Measurements from ENCODE around the gene TOX4.

TOX4 gene

GRCh38 chr14:21503376-21503775, 26.4 kb downstream of the TOX4 start:
- H3K36me3 ChIP-seq (ENCODE audit: control insufficient read depth, insufficient read depth, low read length): peaks cover 25% of the 10 kb centered on the region
- H3K27me3 ChIP-seq (ENCODE audit: control insufficient read depth, insufficient read depth, low read length): no peaks in the 10 kb centered on the region
- H3K9me3 ChIP-seq (ENCODE audit: control insufficient read depth, insufficient read depth, low read length): no peaks in the 10 kb centered on the region
- no peaks in the 10 kb centered on the region for H3K4me1 ChIP-seq (ENCODE audit: control insufficient read depth, insufficient read depth, low read length)
- no peak overlapping the region for H3K27ac ChIP-seq (ENCODE audit: low read length)
- no peak for DNase-seq (ENCODE audit: low read depth, low spot score)
- no peak overlapping the region for H3K4me3 ChIP-seq (ENCODE audit: low read length)
- WGBS (ENCODE audit: insufficient coverage, insufficient read length): no CpG with 5 or more reads among the region's 4 CpGs

GRCh38 chr14:21505012-21505553, 28.1 kb downstream of the TOX4 start:
- no peak for DNase-seq (ENCODE audit: low read depth, low spot score)
- no peaks in the 10 kb centered on the region for H3K4me1 ChIP-seq (ENCODE audit: control insufficient read depth, insufficient read depth, low read length)
- no peaks in the 10 kb centered on the region for H3K27me3 ChIP-seq (ENCODE audit: control insufficient read depth, insufficient read depth, low read length)
- H3K27ac ChIP-seq (ENCODE audit: low read length): no peak overlapping the region
- H3K9me3 ChIP-seq (ENCODE audit: control insufficient read depth, insufficient read depth, low read length): no peaks in the 10 kb centered on the region
- H3K36me3 ChIP-seq (ENCODE audit: control insufficient read depth, insufficient read depth, low read length): peaks cover 21% of the 10 kb centered on the region
- no peak overlapping the region for H3K4me3 ChIP-seq (ENCODE audit: low read length)

GRCh38 chr14:21506557-21506956, 29.6 kb downstream of the TOX4 start:
- Histone ChIP-seq H3K27me3 (ENCODE audit: control insufficient read depth, insufficient read depth, low read length) (no peaks in the 10 kb centered on the region), H3K36me3 (ENCODE audit: control insufficient read depth, insufficient read depth, low read length) (peaks cover 19% of the 10 kb centered on the region), H3K4me1 (ENCODE audit: control insufficient read depth, insufficient read depth, low read length) (no peaks in the 10 kb centered on the region), H3K4me3 (ENCODE audit: low read length) (no peak overlapping the region), H3K27ac (ENCODE audit: low read length) (no peak overlapping the region), H3K9me3 (ENCODE audit: control insufficient read depth, insufficient read depth, low read length) (no peaks in the 10 kb centered on the region)
- DNase-seq (ENCODE audit: low read depth, low spot score): no peak
- whole genome bisulfite sequencing (ENCODE audit: insufficient coverage, insufficient read length): no CpG with 5 or more reads among the region's 2 CpGs

GRCh38 chr14:21509432-21510143, 32.6 kb downstream of the TOX4 start:
- no CpG with 5 or more reads among the region's 6 CpGs for WGBS (ENCODE audit: insufficient coverage, insufficient read length)
- H3K9me3 ChIP-seq (ENCODE audit: control insufficient read depth, insufficient read depth, low read length): no peaks in the 10 kb centered on the region
- H3K27ac ChIP-seq (ENCODE audit: low read length): no peak overlapping the region
- peaks cover 6% of the 10 kb centered on the region for H3K36me3 ChIP-seq (ENCODE audit: control insufficient read depth, insufficient read depth, low read length)
- no peaks in the 10 kb centered on the region; the same call in 1 of the 2 replicates for H3K27me3 ChIP-seq (ENCODE audit: control insufficient read depth, insufficient read depth, low read length)
- DNase-seq (ENCODE audit: low read depth, low spot score): no peak
- peak overlapping the region; percentile 80; the same call in 1 of the 2 replicates for H3K4me3 ChIP-seq (ENCODE audit: low read length)
- no peaks in the 10 kb centered on the region for H3K4me1 ChIP-seq (ENCODE audit: control insufficient read depth, insufficient read depth, low read length)

GRCh38 chr14:21510735-21511657, 34.0 kb downstream of the TOX4 start, which contains the start of gene METTL3:
Gene METTL3 (minus strand): TSS chr14:21511340. CDS start chr14:21511223, 117 bp downstream.
- Histone ChIP-seq H3K27ac (ENCODE audit: low read length) (no peak within 1 kb of the TSS), H3K36me3 (ENCODE audit: control insufficient read depth, insufficient read depth, low read length) (peaks cover 6% of the 10 kb centered on the region), H3K4me1 (ENCODE audit: control insufficient read depth, insufficient read depth, low read length) (no peaks in the 10 kb centered on the region), H3K4me3 (ENCODE audit: low read length) (peak within 1 kb of the TSS; percentile 80), H3K27me3 (ENCODE audit: control insufficient read depth, insufficient read depth, low read length) (no peaks in the 10 kb centered on the region; the same call in 1 of the 2 replicates), H3K9me3 (ENCODE audit: control insufficient read depth, insufficient read depth, low read length) (no peaks in the 10 kb centered on the region)
- DNase-seq (ENCODE audit: low read depth, low spot score): peak; percentile 99
- no CpG with 5 or more reads among the region's 53 CpGs for WGBS (ENCODE audit: insufficient coverage, insufficient read length)

- WGBS (ENCODE audit: insufficient coverage, insufficient read length): no CpG with 5 or more reads among the region's 1 CpG
- H3K4me3 ChIP-seq (ENCODE audit: low read length): no peak overlapping the region
- H3K9me3 ChIP-seq (ENCODE audit: control insufficient read depth, insufficient read depth, low read length): no peaks in the 10 kb centered on the region
- DNase-seq (ENCODE audit: low read depth, low spot score): no peak
- no peaks in the 10 kb centered on the region; the same call in 1 of the 2 replicates for H3K27me3 ChIP-seq (ENCODE audit: control insufficient read depth, insufficient read depth, low read length)
- H3K4me1 ChIP-seq (ENCODE audit: control insufficient read depth, insufficient read depth, low read length): no peaks in the 10 kb centered on the region
- H3K27ac ChIP-seq (ENCODE audit: low read length): no peak overlapping the region
- H3K36me3 ChIP-seq (ENCODE audit: control insufficient read depth, insufficient read depth, low read length): no peaks in the 10 kb centered on the region
Observed at GRCh38 chr14:21514341-21514740, 37.3 kb downstream of the TOX4 start.

GRCh38 chr14:21518725-21519124, 41.7 kb downstream of the TOX4 start:
- Histone ChIP-seq H3K4me1 (ENCODE audit: control insufficient read depth, insufficient read depth, low read length) (peaks cover 7% of the 10 kb centered on the region), H3K27ac (ENCODE audit: low read length) (no peak overlapping the region), H3K27me3 (ENCODE audit: control insufficient read depth, insufficient read depth, low read length) (no peaks in the 10 kb centered on the region), H3K4me3 (ENCODE audit: low read length) (no peak overlapping the region), H3K36me3 (ENCODE audit: control insufficient read depth, insufficient read depth, low read length) (peaks cover 18% of the 10 kb centered on the region), H3K9me3 (ENCODE audit: control insufficient read depth, insufficient read depth, low read length) (no peaks in the 10 kb centered on the region)
- no CpG with 5 or more reads among the region's 2 CpGs for WGBS (ENCODE audit: insufficient coverage, insufficient read length)
- DNase-seq (ENCODE audit: low read depth, low spot score): no peak

GRCh38 chr14:21520767-21521166, 43.8 kb downstream of the TOX4 start:
- no peak for DNase-seq (ENCODE audit: low read depth, low spot score)
- Histone ChIP-seq H3K27ac (ENCODE audit: low read length) (no peak overlapping the region), H3K4me3 (ENCODE audit: low read length) (no peak overlapping the region), H3K4me1 (ENCODE audit: control insufficient read depth, insufficient read depth, low read length) (peaks cover 17% of the 10 kb centered on the region), H3K27me3 (ENCODE audit: control insufficient read depth, insufficient read depth, low read length) (no peaks in the 10 kb centered on the region), H3K36me3 (ENCODE audit: control insufficient read depth, insufficient read depth, low read length) (peaks cover 35% of the 10 kb centered on the region), H3K9me3 (ENCODE audit: control insufficient read depth, insufficient read depth, low read length) (no peaks in the 10 kb centered on the region)
- no CpG with 5 or more reads among the region's 1 CpG for WGBS (ENCODE audit: insufficient coverage, insufficient read length)

- H3K9me3 ChIP-seq (ENCODE audit: control insufficient read depth, insufficient read depth, low read length): no peaks in the 10 kb centered on the region
- peaks cover 35% of the 10 kb centered on the region for H3K36me3 ChIP-seq (ENCODE audit: control insufficient read depth, insufficient read depth, low read length)
- H3K27me3 ChIP-seq (ENCODE audit: control insufficient read depth, insufficient read depth, low read length): no peaks in the 10 kb centered on the region
- no CpG with 5 or more reads among the region's 2 CpGs for WGBS (ENCODE audit: insufficient coverage, insufficient read length)
- H3K4me3 ChIP-seq (ENCODE audit: low read length): no peak overlapping the region
- peaks cover 17% of the 10 kb centered on the region for H3K4me1 ChIP-seq (ENCODE audit: control insufficient read depth, insufficient read depth, low read length)
- DNase-seq (ENCODE audit: low read depth, low spot score): no peak
- no peak overlapping the region for H3K27ac ChIP-seq (ENCODE audit: low read length)
Observed at GRCh38 chr14:21521501-21521900, 44.5 kb downstream of the TOX4 start.

- no peak overlapping the region for H3K27ac ChIP-seq (ENCODE audit: low read length)
- WGBS (ENCODE audit: insufficient coverage, insufficient read length): no CpG with 5 or more reads among the region's 7 CpGs
- no peaks in the 10 kb centered on the region for H3K9me3 ChIP-seq (ENCODE audit: control insufficient read depth, insufficient read depth, low read length)
- no peak overlapping the region for H3K4me3 ChIP-seq (ENCODE audit: low read length)
- no peak for DNase-seq (ENCODE audit: low read depth, low spot score)
- no peaks in the 10 kb centered on the region for H3K27me3 ChIP-seq (ENCODE audit: control insufficient read depth, insufficient read depth, low read length)
- peaks cover 35% of the 10 kb centered on the region for H3K36me3 ChIP-seq (ENCODE audit: control insufficient read depth, insufficient read depth, low read length)
- peaks cover 17% of the 10 kb centered on the region for H3K4me1 ChIP-seq (ENCODE audit: control insufficient read depth, insufficient read depth, low read length)
Observed at GRCh38 chr14:21523203-21523602, 46.2 kb downstream of the TOX4 start.

Measured in iPS DF 6.9 (cell line).